HFFc6 (cell line): ENCODE measurements around the gene SLC48A1. TPM values are rescaled to one million over a fixed set of nuclear protein-coding genes. Genes with fewer than 3 reads are reported as not detected.

Source experiments
- DNase-seq: peaks from one replicate; pipeline ENCODE4 v3.0.0-alpha.2; 2018
- H3K27ac Mint-ChIP-seq: 2 replicates; pipeline ENCODE4 v1.8.0; 2020; ENCODE audit warnings: mild to moderate bottlenecking, mixed read lengths
- H3K27me3 Mint-ChIP-seq: 2 replicates; pipeline ENCODE4 v1.8.0; 2021; ENCODE audit warnings: mild to moderate bottlenecking, moderate library complexity, mixed read lengths; ENCODE audit not compliant: insufficient read depth
- H3K36me3 Mint-ChIP-seq: 2 replicates; pipeline ENCODE4 v1.8.0; 2021; ENCODE audit warnings: low read depth, mixed read lengths
- H3K4me1 Mint-ChIP-seq: 2 replicates; pipeline ENCODE4 v1.8.0; 2020; ENCODE audit warnings: low read depth, mixed read lengths
- H3K4me3 Mint-ChIP-seq: 2 replicates; pipeline ENCODE4 v1.8.0; 2020; ENCODE audit warnings: mild to moderate bottlenecking, moderate library complexity, mixed read lengths
- H3K9me3 Mint-ChIP-seq: 2 replicates; pipeline ENCODE4 v1.8.0; 2020; ENCODE audit warnings: mild to moderate bottlenecking, mixed read lengths
- CTCF ChIP-seq: fragments of 200-600 bp; sonication (generic); IDR thresholded peaks from 2 replicates; pipeline ENCODE4 v1.5.0; 2021; ENCODE audit warnings: antibody characterized with exemption, mild to moderate bottlenecking
- total RNA-seq, 6 experiments: library from RNA; stranded (reverse); fragmentation: NEBNext Ultra II Directional; extraction: Animal tissue kit (Norgen Biotek cat#: 25700); gene quantifications; 2 replicates in 1 of 6; 3 replicates in 5 of 6; pipeline ENCODE4 v1.2.3, GENCODE V29; 2021

Gene SLC48A1
- total RNA-seq, 6 experiments from 2014 or later, result 18.8 to 24.5 (median 21.0) TPM

GRCh38 chr12:47744778-47745436, 28.1 kb upstream of the SLC48A1 start:
- no peak for TF ChIP-seq CTCF
- Mint-ChIP-seq H3K36me3 (no peaks in the 10 kb centered on the region), H3K4me1 (peaks cover 7% of the 10 kb centered on the region), H3K9me3 (no peaks in the 10 kb centered on the region), H3K4me3 (no peak overlapping the region), H3K27ac (no peak overlapping the region), H3K27me3 (peaks cover 7% of the 10 kb centered on the region; the same call in 1 of the 2 replicates)
- DNase-seq, result no peak

- Mint-ChIP-seq H3K4me3 (no peak overlapping the region), H3K27ac (no peak overlapping the region; the same call in 1 of the 2 replicates), H3K27me3 (peaks cover 7% of the 10 kb centered on the region; the same call in 1 of the 2 replicates), H3K4me1 (peaks cover 7% of the 10 kb centered on the region), H3K36me3 (no peaks in the 10 kb centered on the region), H3K9me3 (no peaks in the 10 kb centered on the region)
- no peak for DNase-seq
- no peak for TF ChIP-seq CTCF
These were observed 27.5 kb upstream of the SLC48A1 start for GRCh38 chr12:47745485-47746041.

GRCh38 chr12:47746073-47746472, 27.0 kb upstream of the SLC48A1 start:
- no peak overlapping the region; the same call in 1 of the 2 replicates for H3K27ac Mint-ChIP-seq
- no peak for TF ChIP-seq CTCF
- peaks cover 7% of the 10 kb centered on the region; the same call in 1 of the 2 replicates for H3K27me3 Mint-ChIP-seq
- H3K9me3 Mint-ChIP-seq, result no peaks in the 10 kb centered on the region
- no peak for DNase-seq
- H3K4me1 Mint-ChIP-seq, result peaks cover 6% of the 10 kb centered on the region
- no peaks in the 10 kb centered on the region for H3K36me3 Mint-ChIP-seq
- no peak overlapping the region for H3K4me3 Mint-ChIP-seq

- H3K27ac Mint-ChIP-seq, result no peak overlapping the region
- no peak overlapping the region for H3K4me3 Mint-ChIP-seq
- DNase-seq, result no peak
- peaks cover 7% of the 10 kb centered on the region; the same call in 1 of the 2 replicates for H3K27me3 Mint-ChIP-seq
- H3K36me3 Mint-ChIP-seq, result no peaks in the 10 kb centered on the region
- peaks cover 2% of the 10 kb centered on the region for H3K4me1 Mint-ChIP-seq
- H3K9me3 Mint-ChIP-seq, result no peaks in the 10 kb centered on the region
- no peak for TF ChIP-seq CTCF
These were observed 26.5 kb upstream of the SLC48A1 start for GRCh38 chr12:47746523-47746922.

DNA sequence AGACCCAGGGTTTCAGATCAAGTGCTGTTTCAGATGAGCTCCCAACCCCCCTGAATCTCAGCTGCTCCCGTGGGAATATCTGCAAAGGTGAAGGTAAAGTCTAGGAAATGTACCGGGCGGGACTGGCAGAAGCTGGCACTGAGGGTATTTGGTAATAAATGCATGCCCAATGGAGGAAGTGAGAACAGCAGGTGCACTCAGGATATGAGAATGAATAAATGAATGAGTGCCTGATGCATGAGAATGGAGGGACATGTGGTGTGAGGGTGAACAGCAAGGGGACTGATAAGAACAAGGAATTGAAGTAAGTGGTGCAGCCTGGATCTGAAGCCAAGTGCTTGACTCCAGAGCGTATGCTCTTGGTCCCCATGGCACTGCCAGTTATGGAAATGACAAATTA, 25.9 kb upstream of the SLC48A1 start:
- Mint-ChIP-seq H3K27ac (no peak overlapping the region), H3K36me3 (no peaks in the 10 kb centered on the region), H3K27me3 (peaks cover 7% of the 10 kb centered on the region; the same call in 1 of the 2 replicates), H3K9me3 (no peaks in the 10 kb centered on the region), H3K4me3 (no peak overlapping the region), H3K4me1 (peaks cover 4% of the 10 kb centered on the region)
- TF ChIP-seq CTCF, result no peak
- no peak for DNase-seq
